Measurements from ENCODE around the gene PTPRN2. TPM values are rescaled to one million over a fixed set of nuclear protein-coding genes. Genes with fewer than 3 reads are reported as not detected.

Gene PTPRN2
- total and polyA plus RNA-seq, 2 experiments from 2014 or later, result 0.28 TPM; not detected in 1

- Histone ChIP-seq H3K27ac (no peak overlapping the region), H3K4me3 (no peak overlapping the region), H3K4me1 (ENCODE audit: low read depth) (no peaks in the 10 kb centered on the region), H3K27me3 (no peaks in the 10 kb centered on the region), H3K9me3 (ENCODE audit: low read depth) (no peaks in the 10 kb centered on the region), H3K36me3 (no peaks in the 10 kb centered on the region)
- TF ChIP-seq CTCF (IDR thresholded peaks at IDR 0.05; ENCODE audit: low read depth, low read length), result no peak
- no peak for DNase-seq (ENCODE audit: low read depth in 1 of 2, low spot score in 1 of 2)
Observed at GRCh38 chr7:157826566-157826965, 761.1 kb downstream of the PTPRN2 start.

GRCh38 chr7:157825325-157825724 lies 762.3 kb downstream of the PTPRN2 start:
- DNase-seq (ENCODE audit: low read depth in 1 of 2, low spot score in 1 of 2), result no peak
- Histone ChIP-seq H3K27me3 (no peaks in the 10 kb centered on the region), H3K9me3 (ENCODE audit: low read depth) (no peaks in the 10 kb centered on the region), H3K27ac (no peak overlapping the region), H3K36me3 (no peaks in the 10 kb centered on the region), H3K4me3 (no peak overlapping the region), H3K4me1 (ENCODE audit: low read depth) (no peaks in the 10 kb centered on the region)
- no peak for TF ChIP-seq CTCF (IDR thresholded peaks at IDR 0.05; ENCODE audit: low read depth, low read length)

- no peaks in the 10 kb centered on the region for H3K4me1 ChIP-seq (ENCODE audit: low read depth)
- no peak for DNase-seq (ENCODE audit: low read depth in 1 of 2, low spot score in 1 of 2)
- no peaks in the 10 kb centered on the region for H3K36me3 ChIP-seq
- H3K4me3 ChIP-seq, result no peak overlapping the region
- H3K9me3 ChIP-seq (ENCODE audit: low read depth), result no peaks in the 10 kb centered on the region
- no peak overlapping the region for H3K27ac ChIP-seq
- TF ChIP-seq CTCF (IDR thresholded peaks at IDR 0.05; ENCODE audit: low read depth, low read length), result no peak
- no peaks in the 10 kb centered on the region for H3K27me3 ChIP-seq
Observed at GRCh38 chr7:157824819-157825121, 762.9 kb downstream of the PTPRN2 start.

GRCh38 chr7:157824011-157824818 lies 763.4 kb downstream of the PTPRN2 start:
- no peak for DNase-seq (ENCODE audit: low read depth in 1 of 2, low spot score in 1 of 2)
- TF ChIP-seq CTCF (IDR thresholded peaks at IDR 0.05; ENCODE audit: low read depth, low read length), result no peak
- no peak overlapping the region for H3K27ac ChIP-seq
- H3K27me3 ChIP-seq, result no peaks in the 10 kb centered on the region
- H3K9me3 ChIP-seq (ENCODE audit: low read depth), result no peaks in the 10 kb centered on the region
- no peaks in the 10 kb centered on the region for H3K4me1 ChIP-seq (ENCODE audit: low read depth)
- no peaks in the 10 kb centered on the region for H3K36me3 ChIP-seq
- H3K4me3 ChIP-seq, result no peak overlapping the region

GRCh38 chr7:157822688-157823031 lies 765.0 kb downstream of the PTPRN2 start:
- no peak for DNase-seq (ENCODE audit: low read depth in 1 of 2, low spot score in 1 of 2)
- no peak for TF ChIP-seq CTCF (IDR thresholded peaks at IDR 0.05; ENCODE audit: low read depth, low read length)
- Histone ChIP-seq H3K4me1 (ENCODE audit: low read depth) (no peaks in the 10 kb centered on the region), H3K4me3 (no peak overlapping the region), H3K9me3 (ENCODE audit: low read depth) (no peaks in the 10 kb centered on the region), H3K27ac (no peak overlapping the region), H3K36me3 (no peaks in the 10 kb centered on the region), H3K27me3 (no peaks in the 10 kb centered on the region)

Data from cardiac muscle cell (in vitro differentiated cells and primary cell).